GM19025 (cell line): ENCODE results near the gene MMS22L.

ENCODE experiments used
- ATAC-seq: cut with Tn5 transposase; IDR thresholded peaks from one replicate; pipeline ENCODE4 v1.9.1; 2021; ENCODE audit warnings: mild to moderate bottlenecking, low read depth, moderate library complexity; ENCODE audit not compliant: unreplicated experiment

The MMS22L gene

GRCh38 chr6:97282726-97283617 is at the start of gene MMS22L:
MMS22L (minus strand) TSS chr6:97283216; CDS start chr6:97282477, 739 bp downstream.
- ATAC-seq, result peak; percentile 98

- no peak for ATAC-seq
These were observed 39.8 kb upstream of the MMS22L start for GRCh38 chr6:97322811-97323210.

- ATAC-seq, result no peak
These were observed 39.2 kb upstream of the MMS22L start for GRCh38 chr6:97322226-97322625.

GRCh38 chr6:97316978-97317377 is 34.0 kb upstream of the MMS22L start:
- no peak for ATAC-seq

- no peak for ATAC-seq
These were observed 29.2 kb upstream of the MMS22L start for GRCh38 chr6:97312241-97312640.

GRCh38 chr6:97306544-97307320 is 23.7 kb upstream of the MMS22L start:
- ATAC-seq, result no peak

GRCh38 chr6:97305414-97306066 is 22.5 kb upstream of the MMS22L start:
- no peak for ATAC-seq

GRCh38 chr6:97304701-97305100 is 21.7 kb upstream of the MMS22L start:
- ATAC-seq, result no peak

- peak; percentile 67 for ATAC-seq
These were observed 11.4 kb upstream of the MMS22L start for GRCh38 chr6:97294451-97294850.

- ATAC-seq, result no peak
These were observed 10.2 kb upstream of the MMS22L start for GRCh38 chr6:97293198-97293696.

- no peak for ATAC-seq
These were observed 9.7 kb upstream of the MMS22L start for GRCh38 chr6:97292671-97293070.

GRCh38 chr6:97291896-97292295 is 8.9 kb upstream of the MMS22L start:
- no peak for ATAC-seq

- no peak for ATAC-seq
These were observed 6.3 kb upstream of the MMS22L start for GRCh38 chr6:97289332-97289731.

- no peak for ATAC-seq
These were observed 5.2 kb upstream of the MMS22L start for GRCh38 chr6:97288188-97288587.

- ATAC-seq, result no peak
These were observed 734 bp downstream of the MMS22L start for GRCh38 chr6:97282238-97282725.

GRCh38 chr6:97280766-97281165 is 2.2 kb downstream of the MMS22L start:
- ATAC-seq, result no peak

- ATAC-seq, result no peak
These were observed 7.2 kb downstream of the MMS22L start for GRCh38 chr6:97275804-97276203.

- ATAC-seq, result no peak
These were observed 13.2 kb downstream of the MMS22L start for GRCh38 chr6:97269821-97270220.

- ATAC-seq, result no peak
These were observed 20.3 kb downstream of the MMS22L start for GRCh38 chr6:97262676-97263075.

GRCh38 chr6:97246842-97247241 is 36.2 kb downstream of the MMS22L start:
- ATAC-seq, result no peak

GRCh38 chr6:97240222-97240621 is 42.8 kb downstream of the MMS22L start:
- ATAC-seq, result no peak
